IPS-18c (cell line): ENCODE measurements around the gene CDH13.
A peak's percentile ranks its signal among the peaks of the same experiment; 100 is the strongest.

Source experiments
- H3K4me3 ChIP-seq: 2 replicates; pipeline ENCODE4 v1.7.0; 2013; ENCODE audit warnings: low read depth, mild to moderate bottlenecking, low read length, moderate library complexity; ENCODE audit not compliant: insufficient read depth
- H3K9me3 ChIP-seq: one replicate; pipeline ENCODE4 v1.6.1; 2013; ENCODE audit warnings: mild to moderate bottlenecking, low read length, moderate library complexity; ENCODE audit not compliant: control insufficient read depth, insufficient read depth

Gene CDH13

DNA sequence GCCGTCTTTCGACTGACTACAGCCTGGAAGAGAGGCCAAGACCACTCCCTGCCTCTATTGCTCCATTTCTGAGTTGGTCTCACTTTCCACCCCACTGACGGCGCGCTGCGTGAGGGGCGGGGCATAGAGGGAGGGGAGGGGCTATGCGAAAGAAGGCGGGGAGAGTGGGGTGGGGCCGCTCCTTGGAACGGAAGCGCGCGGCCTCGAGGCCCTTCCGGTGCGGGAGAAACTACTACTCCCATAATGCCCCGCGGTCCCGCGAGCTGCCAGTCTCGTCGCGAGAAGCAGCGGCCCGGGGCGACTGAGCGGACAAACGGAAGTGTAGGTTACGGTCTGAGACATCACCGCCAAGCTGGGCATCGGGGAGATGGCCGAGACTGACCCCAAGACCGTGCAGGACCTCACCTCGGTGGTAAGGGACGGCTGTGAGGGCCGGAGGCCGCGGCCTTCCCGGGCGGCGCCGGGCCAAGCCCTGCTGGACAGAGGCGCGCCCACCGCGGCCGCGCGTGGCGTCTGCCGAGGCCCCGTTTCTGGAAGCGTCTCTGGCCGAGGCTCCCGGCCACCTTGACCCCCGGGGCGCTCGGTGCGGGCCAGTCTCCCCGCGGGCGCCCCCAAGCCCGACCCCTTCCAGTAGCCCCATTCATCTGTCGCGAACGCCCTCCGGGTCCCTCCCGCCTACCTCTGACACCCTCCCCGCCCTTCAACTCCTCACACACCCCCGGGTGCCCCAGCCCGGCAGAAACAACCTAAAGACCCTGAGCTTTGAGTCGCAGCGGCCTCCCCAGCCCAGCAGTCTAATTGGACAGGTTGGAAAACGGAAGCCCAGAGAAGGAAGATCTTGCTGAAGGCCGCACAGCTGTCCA lies 1181.2 kb downstream of the CDH13 start, which contains the start of gene HSBP1:
Gene HSBP1 (plus strand): TSS at position 269 of the 863 bp plus-strand sequence. CDS start 99 bp downstream, at position 368.
- H3K9me3 ChIP-seq: peaks cover 6% of the 10 kb centered on the region
- peak within 1 kb of the TSS; percentile 98 for H3K4me3 ChIP-seq

DNA sequence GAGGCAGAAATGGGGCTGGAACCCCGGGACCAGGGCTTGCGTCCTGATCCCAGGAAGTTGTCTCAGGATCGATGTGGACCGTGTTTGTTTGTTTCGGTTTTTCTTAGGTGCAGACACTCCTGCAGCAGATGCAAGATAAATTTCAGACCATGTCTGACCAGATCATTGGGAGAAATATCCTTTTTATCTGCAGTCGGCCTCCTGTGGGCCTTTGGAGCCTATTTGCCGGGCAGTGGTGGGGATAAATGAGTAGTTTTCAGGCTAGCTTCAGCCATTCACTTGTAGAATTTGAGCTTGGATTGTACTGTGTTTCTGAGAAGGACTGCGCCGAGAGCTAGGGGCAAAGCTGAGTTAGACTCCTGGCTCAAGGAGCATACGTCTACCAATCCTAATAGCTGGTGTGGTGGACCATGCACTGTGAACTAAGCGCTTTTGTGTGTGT lies 1181.8 kb downstream of the CDH13 start:
- Histone ChIP-seq H3K9me3 (peaks cover 6% of the 10 kb centered on the region), H3K4me3 (peak overlapping the region; percentile 98)

DNA sequence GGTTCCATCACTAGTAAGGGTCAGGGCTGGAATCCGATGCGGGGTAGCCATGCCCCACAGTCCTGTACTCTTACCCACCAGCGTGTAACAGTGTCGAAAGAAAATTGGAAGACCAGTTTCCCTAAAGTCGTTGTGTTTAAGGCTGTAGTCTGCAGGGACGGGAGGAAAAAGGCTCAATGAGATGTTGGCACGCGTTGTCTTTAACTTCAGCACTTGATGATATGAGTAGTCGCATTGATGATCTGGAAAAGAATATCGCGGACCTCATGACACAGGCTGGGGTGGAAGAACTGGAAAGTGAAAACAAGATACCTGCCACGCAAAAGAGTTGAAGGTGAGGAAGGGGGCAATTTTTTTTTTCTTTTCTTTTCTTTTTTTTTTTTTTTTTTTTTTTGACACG lies 1182.3 kb downstream of the CDH13 start:
- H3K9me3 ChIP-seq: peaks cover 3% of the 10 kb centered on the region
- H3K4me3 ChIP-seq: peak overlapping the region; percentile 98

DNA sequence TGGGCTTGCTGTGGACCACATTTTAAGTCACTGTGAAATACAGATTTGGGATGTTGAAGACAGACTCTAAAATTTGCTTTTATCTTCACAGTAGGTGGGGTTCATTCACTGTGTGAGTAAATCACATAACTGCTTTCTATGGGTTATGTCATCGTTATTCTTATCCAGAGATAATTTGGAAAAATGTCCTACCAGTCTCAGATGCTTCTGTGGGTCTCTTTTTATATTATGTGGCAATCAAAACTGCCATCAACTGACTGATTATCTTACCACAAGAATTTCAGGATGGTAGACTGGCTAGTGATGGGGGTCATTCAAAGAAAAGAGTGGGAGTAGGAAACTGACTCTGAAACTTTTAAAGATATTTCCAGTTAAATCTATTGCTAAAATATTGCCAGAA lies 1184.1 kb downstream of the CDH13 start:
- no peaks in the 10 kb centered on the region for H3K9me3 ChIP-seq
- no peak overlapping the region for H3K4me3 ChIP-seq

DNA sequence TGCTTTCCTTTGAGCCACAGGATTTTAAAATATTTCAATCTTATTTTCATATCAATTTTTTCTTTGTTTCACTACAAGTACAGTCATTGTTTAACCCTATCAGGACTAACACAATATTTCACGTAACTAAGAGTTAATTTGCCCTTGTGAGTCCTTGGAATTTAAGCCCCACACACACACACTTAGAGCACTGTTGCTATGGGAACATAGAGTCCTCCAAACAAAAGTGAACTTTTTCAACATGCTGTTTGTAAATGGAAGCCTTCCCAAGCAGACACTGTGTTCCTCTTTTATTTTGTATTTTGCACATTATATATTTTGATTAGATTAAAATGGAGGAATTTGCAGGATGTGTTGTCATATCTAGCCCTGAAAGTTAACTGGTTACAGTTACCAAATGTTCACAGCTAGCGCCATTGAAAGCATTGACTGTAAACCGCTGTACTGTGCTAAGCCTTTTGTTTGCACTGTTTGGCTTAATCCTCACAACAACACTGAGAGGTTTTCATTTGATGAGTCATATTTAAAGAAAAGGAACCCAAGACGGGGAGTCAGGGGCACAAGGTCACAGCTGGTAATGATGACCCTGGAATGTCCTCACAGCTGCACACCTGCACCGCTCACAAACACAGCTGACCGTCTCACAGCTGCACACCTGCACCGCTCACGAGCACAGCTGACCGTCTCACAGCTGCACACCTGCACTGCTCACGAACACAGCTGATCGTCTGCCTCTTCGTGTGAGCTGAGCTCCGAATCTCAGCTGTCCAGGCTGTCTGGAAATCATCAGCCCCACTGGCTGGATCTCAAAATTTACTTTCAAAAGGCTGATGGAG lies 1187.3 kb downstream of the CDH13 start:
- Histone ChIP-seq H3K9me3 (no peaks in the 10 kb centered on the region), H3K4me3 (no peak overlapping the region)

GRCh38 chr16:83814659-83814985 lies 1187.9 kb downstream of the CDH13 start:
- H3K9me3 ChIP-seq: no peaks in the 10 kb centered on the region
- no peak overlapping the region for H3K4me3 ChIP-seq

DNA sequence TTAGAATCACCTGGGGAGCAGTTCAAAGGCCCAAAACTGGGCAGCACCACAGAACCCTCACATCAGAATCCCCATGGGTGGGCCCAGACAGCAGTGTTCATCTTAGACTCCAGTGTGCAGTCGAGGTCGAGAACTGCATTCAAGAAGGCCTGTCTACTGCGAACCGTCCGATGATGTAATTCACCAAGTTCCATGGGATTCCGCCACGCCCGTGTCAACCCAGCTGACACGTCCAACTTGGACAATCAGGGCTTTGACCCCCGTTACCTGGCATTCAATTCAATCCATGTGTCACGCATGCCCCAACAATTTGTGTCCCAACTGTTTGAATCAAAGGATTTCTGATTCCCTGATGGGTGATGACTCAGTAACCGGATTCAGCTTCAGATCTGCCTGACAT lies 1190.3 kb downstream of the CDH13 start:
- H3K9me3 ChIP-seq: no peaks in the 10 kb centered on the region
- no peak overlapping the region for H3K4me3 ChIP-seq

DNA sequence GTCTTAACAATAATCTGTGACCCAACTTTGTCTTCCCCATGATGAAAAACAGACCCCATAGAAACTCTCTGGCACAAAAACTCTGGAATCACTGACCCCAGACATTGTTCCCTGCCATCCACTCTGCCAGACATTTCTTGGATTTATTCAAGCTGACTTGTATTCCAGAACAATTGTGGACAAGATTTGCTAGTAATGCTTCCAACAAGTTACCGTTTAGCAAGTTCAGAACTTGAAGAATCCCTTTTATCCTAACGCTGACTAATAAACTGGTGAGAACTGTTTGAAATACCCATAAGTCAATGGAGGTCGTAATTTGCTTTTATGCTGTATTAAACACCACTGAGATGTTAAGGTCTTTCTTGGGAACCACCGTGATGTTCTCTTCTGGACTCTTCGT lies 1191.5 kb downstream of the CDH13 start:
- no peak overlapping the region for H3K4me3 ChIP-seq
- H3K9me3 ChIP-seq: no peaks in the 10 kb centered on the region

DNA sequence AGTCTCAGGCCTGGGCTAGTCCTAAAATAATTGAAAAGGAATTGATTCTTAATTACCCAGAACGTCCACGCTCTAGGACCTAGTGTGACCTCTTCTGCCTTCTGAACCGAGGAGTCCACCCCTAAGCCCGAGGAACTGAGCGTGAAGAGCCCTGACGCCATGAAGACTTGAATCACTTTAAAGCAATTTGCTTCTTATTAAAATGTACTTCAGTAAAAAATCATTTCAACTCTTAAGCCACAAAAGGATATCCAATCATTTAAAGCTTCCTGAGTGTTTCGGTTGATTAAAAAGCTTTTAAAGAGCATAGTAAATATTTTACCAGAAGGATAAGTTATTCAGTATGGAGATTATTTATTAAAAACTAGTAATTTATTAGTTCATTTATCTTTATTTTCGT lies 1192.6 kb downstream of the CDH13 start:
- H3K9me3 ChIP-seq: no peaks in the 10 kb centered on the region
- H3K4me3 ChIP-seq: no peak overlapping the region

DNA sequence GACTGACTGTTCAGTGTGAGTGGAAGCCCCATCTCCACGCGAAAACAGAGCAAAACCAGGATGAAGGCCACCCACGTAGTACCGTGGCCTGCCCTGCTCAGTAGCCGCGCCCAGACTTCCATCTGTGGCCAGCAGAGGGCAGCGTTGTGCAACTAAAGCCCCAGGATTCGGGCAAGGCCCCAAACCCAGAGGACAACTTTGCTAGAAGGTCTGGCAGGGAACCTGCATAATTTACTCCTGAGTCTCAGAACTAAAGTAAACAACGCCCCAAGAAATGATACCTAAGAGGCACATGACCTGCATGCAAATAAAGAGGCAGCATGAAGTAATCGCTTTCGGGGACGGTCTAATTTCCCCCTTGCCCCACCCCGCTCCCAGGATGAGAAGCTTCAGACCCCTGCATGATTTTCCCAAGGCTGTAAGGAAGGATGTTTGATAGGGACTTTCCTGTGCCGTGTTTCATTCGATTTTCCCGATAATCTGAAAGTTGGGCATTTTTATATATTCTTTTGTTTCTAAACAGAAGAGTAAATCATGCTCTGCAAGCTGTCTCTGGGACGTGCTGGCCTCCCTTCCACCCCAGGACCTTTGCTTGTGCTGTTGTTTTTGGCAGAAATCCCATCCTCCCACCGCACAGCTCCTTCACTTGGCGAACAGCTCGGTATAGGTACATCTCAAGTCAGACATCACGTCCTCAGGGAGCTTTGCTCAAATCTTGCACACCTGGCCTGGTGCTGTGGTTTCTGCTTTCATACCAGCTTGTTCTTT lies 1199.6 kb downstream of the CDH13 start:
- H3K9me3 ChIP-seq: peaks cover 2% of the 10 kb centered on the region
- H3K4me3 ChIP-seq: no peak overlapping the region

- H3K9me3 ChIP-seq: peaks cover 2% of the 10 kb centered on the region
- no peak overlapping the region for H3K4me3 ChIP-seq
These were observed 1203.5 kb downstream of the CDH13 start for GRCh38 chr16:83830091-83830768.

GRCh38 chr16:83830769-83831455 lies 1204.1 kb downstream of the CDH13 start:
- Histone ChIP-seq H3K9me3 (peaks cover 2% of the 10 kb centered on the region), H3K4me3 (no peak overlapping the region)

GRCh38 chr16:83831456-83831987 lies 1204.8 kb downstream of the CDH13 start:
- peaks cover 2% of the 10 kb centered on the region for H3K9me3 ChIP-seq

DNA sequence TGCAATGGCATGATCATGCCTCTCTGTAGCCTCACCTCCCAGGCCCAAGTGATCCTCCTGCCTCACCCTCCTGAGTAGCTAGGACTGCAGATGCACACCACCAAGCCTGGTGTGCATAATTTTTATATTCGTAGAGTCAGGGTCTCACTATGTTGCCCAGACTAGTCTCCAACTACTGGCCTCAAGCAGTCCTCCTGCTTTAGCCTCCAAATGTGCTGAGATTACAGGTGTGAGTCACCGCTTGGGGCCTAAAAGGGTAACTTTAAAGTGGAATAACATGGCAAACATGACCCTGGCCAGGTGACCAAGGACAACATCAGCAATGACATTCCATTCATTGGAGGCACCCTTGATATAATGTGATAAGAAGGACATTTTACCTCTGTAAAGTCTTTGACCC lies 1207.2 kb downstream of the CDH13 start:
- Histone ChIP-seq H3K9me3 (no peaks in the 10 kb centered on the region), H3K4me3 (no peak overlapping the region)

More at GRCh38 chr16:83831456-83831987, 1204.8 kb downstream of the CDH13 start:
- no peak overlapping the region for H3K4me3 ChIP-seq

GRCh38 chr16:83835586-83836566 lies 1209.1 kb downstream of the CDH13 start:
- Histone ChIP-seq H3K4me3 (no peak overlapping the region), H3K9me3 (no peaks in the 10 kb centered on the region)
